DOHH2 (cell line): Measurements from ENCODE around the gene UBXN6.

Source experiments
- CTCF ChIP-seq: fragments of 200-600 bp; sonication (generic); IDR thresholded peaks from one replicate; pipeline ENCODE4 v1.5.1; 2014; ENCODE audit warnings: antibody characterized with exemption, mild to moderate bottlenecking, low read depth, low read length; ENCODE audit not compliant: poor library complexity, severe bottlenecking
- EZH2phosphoT487 ChIP-seq: fragments of 200-600 bp; sonication (generic); IDR thresholded peaks from 2 replicates; pipeline ENCODE4 v1.6.1; 2017; ENCODE audit warnings: borderline replicate concordance, mild to moderate bottlenecking, antibody characterized with exemption, low read length, moderate library complexity, mixed read lengths

GRCh38 chr19:4474514-4475022 is 17.0 kb upstream of the UBXN6 start:
- TF ChIP-seq CTCF (no peak), EZH2phosphoT487 (no peak)
